Cardiac muscle cell (in vitro differentiated cells and primary cell): ENCODE data around the gene SATB1. TPM values are rescaled to one million over a fixed set of nuclear protein-coding genes. Genes with fewer than 3 reads are reported as not detected.
"Not testable (repeated sequence)": the region's sequence is repeated elsewhere in the genome, so short reads cannot be mapped to it uniquely, and the experiment has no call there.

Source experiments
- DNase-seq, 2 donors: peaks; one replicate each; pipeline versions ENCODE4 v3.0.0 to v3.0.0-alpha.2; 2010 to 2017; ENCODE audit warnings: low read depth in 1 of 2, low spot score in 1 of 2
- H3K27ac ChIP-seq: fragments of 200-600 bp; sonication (generic); 2 replicates; pipeline ENCODE4 v1.5.1; 2016
- H3K27me3 ChIP-seq: fragments of 200-600 bp; sonication (generic); 2 replicates; pipeline ENCODE4 v1.6.0; 2016; ENCODE audit warnings: control low read depth
- H3K36me3 ChIP-seq: fragments of 200-600 bp; sonication (generic); 2 replicates; pipeline ENCODE4 v1.5.1; 2016; ENCODE audit warnings: control low read depth
- H3K4me1 ChIP-seq: fragments of 200-600 bp; sonication (generic); 2 replicates; pipeline ENCODE4 v1.8.1; 2017; ENCODE audit warnings: low read depth, mild to moderate bottlenecking, mixed run types
- H3K4me3 ChIP-seq: fragments of 200-600 bp; sonication (generic); 2 replicates; pipeline ENCODE4 v1.5.1; 2016; ENCODE audit warnings: mild to moderate bottlenecking
- H3K9me3 ChIP-seq: fragments of 200-600 bp; sonication (generic); 2 replicates; pipeline ENCODE4 v1.5.1; 2017; ENCODE audit warnings: low read depth, mild to moderate bottlenecking, control low read depth
- CTCF ChIP-seq: IDR thresholded peaks from 2 replicates; pipeline ENCODE4 v1.5.1; 2012; ENCODE audit warnings: low read depth, mild to moderate bottlenecking, low read length
- polyA plus RNA-seq: library from polyadenylated mRNA; unstranded; fragments of >200 nt; fragmentation: Nextera tagmentation; extraction: Ambion mirVana; gene quantifications from 2 replicates; pipeline ENCODE4 v1.2.1, GENCODE V29; 2016
- total RNA-seq: library from RNA; depleted of rRNA; stranded (reverse); fragments of >200 nt; gene quantifications from 2 replicates; pipeline ENCODE4 v1.2.3, GENCODE V29; 2016

Gene SATB1
- total and polyA plus RNA-seq, 2 experiments from 2014 or later = 15.9 to 52.2 TPM

- no peak overlapping the region for H3K27ac ChIP-seq
Observed at GRCh38 chr3:18344306-18345014, 80.7 kb downstream of the SATB1 start.

GRCh38 chr3:18343809-18344208 lies 81.3 kb downstream of the SATB1 start:
- no peak for TF ChIP-seq CTCF
- Histone ChIP-seq H3K9me3 (no peaks in the 10 kb centered on the region), H3K4me3 (no peak overlapping the region), H3K36me3 (peaks cover 1% of the 10 kb centered on the region), H3K27ac (no peak overlapping the region), H3K4me1 (peaks cover 26% of the 10 kb centered on the region), H3K27me3 (no peaks in the 10 kb centered on the region)
- DNase-seq = no peak

More at GRCh38 chr3:18344306-18345014, 80.7 kb downstream of the SATB1 start:
- Histone ChIP-seq H3K9me3 (no peaks in the 10 kb centered on the region), H3K4me3 (no peak overlapping the region), H3K4me1 (peaks cover 22% of the 10 kb centered on the region), H3K36me3 (peaks cover 6% of the 10 kb centered on the region), H3K27me3 (no peaks in the 10 kb centered on the region)
- DNase-seq = no peak
- TF ChIP-seq CTCF = no peak

GRCh38 chr3:18338827-18339514 lies 86.2 kb downstream of the SATB1 start:
- Histone ChIP-seq H3K4me3 (no peak overlapping the region), H3K4me1 (peaks cover 26% of the 10 kb centered on the region), H3K9me3 (no peaks in the 10 kb centered on the region), H3K27ac (peak overlapping the region; percentile 52), H3K27me3 (no peaks in the 10 kb centered on the region), H3K36me3 (no peaks in the 10 kb centered on the region)
- TF ChIP-seq CTCF = no peak
- DNase-seq = peak; percentile 2 to 73

GRCh38 chr3:18337231-18337630 lies 87.9 kb downstream of the SATB1 start:
- no peak for TF ChIP-seq CTCF
- H3K4me3 ChIP-seq = no peak overlapping the region
- H3K36me3 ChIP-seq = no peaks in the 10 kb centered on the region
- no peaks in the 10 kb centered on the region for H3K27me3 ChIP-seq
- no peak for DNase-seq
- no peak overlapping the region for H3K27ac ChIP-seq
- no peaks in the 10 kb centered on the region for H3K9me3 ChIP-seq
- H3K4me1 ChIP-seq = peaks cover 24% of the 10 kb centered on the region

GRCh38 chr3:18334837-18335601 lies 90.1 kb downstream of the SATB1 start:
- TF ChIP-seq CTCF = no peak
- no peak overlapping the region for H3K4me3 ChIP-seq
- no peaks in the 10 kb centered on the region for H3K9me3 ChIP-seq
- H3K27ac ChIP-seq = no peak overlapping the region
- no peak for DNase-seq
- no peaks in the 10 kb centered on the region for H3K36me3 ChIP-seq
- H3K4me1 ChIP-seq = peaks cover 16% of the 10 kb centered on the region
- H3K27me3 ChIP-seq = no peaks in the 10 kb centered on the region

- H3K27ac ChIP-seq, H3K9me3 ChIP-seq, H3K36me3 ChIP-seq, DNase-seq, H3K4me3 ChIP-seq, H3K4me1 ChIP-seq, H3K27me3 ChIP-seq: not testable (repeated sequence)
Observed at GRCh38 chr3:18330772-18331441, 94.2 kb downstream of the SATB1 start.
